GM12801 (cell line): ENCODE results near the gene MCL1.

ENCODE experiments used
- TF ChIP-seq, protein P1 (sequence below): IDR thresholded peaks from one replicate; pipeline ENCODE4 v1.5.1; 2011; ENCODE audit warnings: control low read depth; ENCODE audit not compliant: insufficient read length; ENCODE audit errors: extremely low read depth

MCL1 gene

DNA sequence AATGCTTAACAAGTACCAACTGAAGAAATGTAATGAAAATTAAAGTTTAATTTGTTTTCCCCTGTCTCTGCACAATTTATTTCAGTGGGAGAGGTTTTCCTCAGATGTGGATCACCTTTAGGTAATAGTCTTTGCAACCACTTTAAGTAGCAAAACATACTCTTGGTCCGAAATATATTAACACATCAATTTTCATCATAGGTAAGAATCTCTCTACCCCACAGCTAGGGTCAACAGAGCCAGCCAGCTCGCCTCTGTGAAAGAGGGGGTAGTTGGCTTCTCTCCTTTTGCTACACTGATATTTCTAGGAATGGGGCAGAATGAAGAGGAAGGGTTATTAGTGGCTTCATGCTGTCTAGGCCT lies 24.8 kb upstream of the MCL1 start:
- TF ChIP-seq, protein P1, sequence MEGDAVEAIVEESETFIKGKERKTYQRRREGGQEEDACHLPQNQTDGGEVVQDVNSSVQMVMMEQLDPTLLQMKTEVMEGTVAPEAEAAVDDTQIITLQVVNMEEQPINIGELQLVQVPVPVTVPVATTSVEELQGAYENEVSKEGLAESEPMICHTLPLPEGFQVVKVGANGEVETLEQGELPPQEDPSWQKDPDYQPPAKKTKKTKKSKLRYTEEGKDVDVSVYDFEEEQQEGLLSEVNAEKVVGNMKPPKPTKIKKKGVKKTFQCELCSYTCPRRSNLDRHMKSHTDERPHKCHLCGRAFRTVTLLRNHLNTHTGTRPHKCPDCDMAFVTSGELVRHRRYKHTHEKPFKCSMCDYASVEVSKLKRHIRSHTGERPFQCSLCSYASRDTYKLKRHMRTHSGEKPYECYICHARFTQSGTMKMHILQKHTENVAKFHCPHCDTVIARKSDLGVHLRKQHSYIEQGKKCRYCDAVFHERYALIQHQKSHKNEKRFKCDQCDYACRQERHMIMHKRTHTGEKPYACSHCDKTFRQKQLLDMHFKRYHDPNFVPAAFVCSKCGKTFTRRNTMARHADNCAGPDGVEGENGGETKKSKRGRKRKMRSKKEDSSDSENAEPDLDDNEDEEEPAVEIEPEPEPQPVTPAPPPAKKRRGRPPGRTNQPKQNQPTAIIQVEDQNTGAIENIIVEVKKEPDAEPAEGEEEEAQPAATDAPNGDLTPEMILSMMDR = no peak

DNA sequence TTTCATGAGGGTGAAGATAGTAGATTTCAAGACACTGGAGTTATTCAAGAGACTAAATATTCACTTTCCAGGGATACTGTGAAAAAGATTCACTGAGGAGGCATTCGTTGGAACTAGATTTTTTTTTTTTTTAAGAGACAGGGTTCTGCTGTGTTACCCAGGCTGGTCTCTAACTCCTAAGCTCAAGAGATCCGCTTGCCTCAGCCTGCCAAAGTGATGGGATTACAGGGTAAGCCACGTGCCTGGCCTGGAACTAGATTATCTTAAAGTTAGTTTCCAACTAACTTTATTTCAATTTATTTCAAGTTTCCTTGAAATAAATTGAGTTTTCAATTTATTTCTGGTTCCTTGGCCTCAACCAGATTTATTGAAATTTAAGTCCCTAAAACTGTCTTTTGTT lies 24.3 kb upstream of the MCL1 start:
- TF ChIP-seq, protein P1 = no peak

DNA sequence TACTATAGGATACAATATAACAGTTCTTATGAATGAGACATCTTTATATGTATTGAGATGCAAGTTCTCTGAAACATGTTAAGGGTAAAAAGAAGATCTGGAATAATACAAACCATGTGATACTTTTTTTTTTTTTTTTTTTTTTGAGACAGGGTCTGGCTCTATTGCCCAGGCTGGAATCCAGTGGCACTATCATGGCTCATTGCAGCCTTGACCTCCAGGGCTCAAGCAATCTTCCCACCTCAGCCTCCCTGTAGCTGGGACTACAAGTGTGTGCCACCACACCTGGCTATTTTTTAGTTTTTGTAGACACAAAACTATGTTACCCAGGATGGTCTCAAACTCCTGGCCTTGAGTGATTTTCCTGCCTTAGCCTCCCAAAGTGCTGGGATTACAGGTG lies 22.1 kb upstream of the MCL1 start:
- TF ChIP-seq, protein P1 = no peak

DNA sequence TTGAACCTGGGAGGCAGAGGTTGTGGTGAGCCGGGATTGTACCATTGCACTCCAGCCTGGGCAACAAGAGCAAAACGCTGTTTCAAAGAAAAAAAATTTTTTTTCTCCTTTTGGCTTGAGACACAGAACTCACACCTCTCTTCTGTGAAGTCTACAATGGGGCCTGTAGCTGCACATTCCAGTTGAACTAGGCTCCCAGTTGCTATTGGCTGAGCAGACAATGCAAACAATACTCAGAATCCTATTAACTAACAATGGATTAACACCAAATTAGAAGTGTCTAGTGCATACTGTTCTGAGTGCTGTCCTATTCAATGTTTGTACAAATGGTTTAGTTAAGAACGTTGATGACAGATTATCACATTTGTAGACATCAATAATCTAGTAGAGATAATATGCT lies 17.6 kb upstream of the MCL1 start:
- TF ChIP-seq, protein P1 = no peak

- TF ChIP-seq, protein P1 = no peak
Measured at GRCh38 chr1:150596095-150596892, 16.9 kb upstream of the MCL1 start.

- TF ChIP-seq, protein P1 = no peak
Measured at GRCh38 chr1:150582371-150582770, 3.0 kb upstream of the MCL1 start.

DNA sequence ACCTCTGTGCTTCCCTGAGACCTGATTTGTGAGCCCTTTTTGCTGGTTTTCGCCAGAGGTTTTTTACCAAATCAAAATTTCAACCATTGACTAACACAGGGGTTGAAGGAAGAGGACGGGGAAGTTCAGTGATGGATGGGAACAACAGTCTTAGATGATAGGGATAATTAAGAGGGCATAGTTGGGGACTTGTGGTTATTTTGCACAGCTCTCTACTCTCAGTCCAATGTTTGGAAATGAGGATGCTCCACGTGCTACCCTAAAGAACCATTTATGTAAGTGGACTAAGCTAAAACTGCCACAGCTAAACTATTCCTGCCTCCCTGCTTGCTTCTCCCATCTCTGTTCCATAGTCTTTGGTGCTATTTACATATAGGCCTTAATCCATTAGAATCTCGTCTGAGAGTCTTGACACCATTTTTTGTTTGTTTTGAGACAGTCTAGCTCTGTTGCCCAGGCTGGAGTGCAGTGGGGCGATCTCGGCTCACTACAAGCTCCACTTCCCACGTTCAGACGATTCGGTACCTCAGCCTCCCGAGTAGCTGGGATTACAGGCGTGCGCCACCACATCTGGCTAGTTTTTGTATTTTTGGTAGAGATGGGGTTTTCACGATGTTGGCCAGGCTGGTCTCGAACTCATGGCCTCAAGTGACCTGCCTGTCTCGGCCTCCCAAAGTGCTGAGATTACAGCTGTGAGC lies 684 bp upstream of the MCL1 start:
- TF ChIP-seq, protein P1 = no peak
